Liver (tissue), 9 donors: ENCODE results near the gene CSPG4. TPM values are rescaled to one million over a fixed set of nuclear protein-coding genes. Genes with fewer than 3 reads are reported as not detected.
A peak's percentile ranks its signal among the peaks of the same experiment; 100 is the strongest.

Source experiments
- DNase-seq: peaks from one replicate; pipeline ENCODE4 v3.0.0-alpha.2; 2017; ENCODE audit warnings: low spot score
- H3K27ac ChIP-seq, 2 donors: one replicate each; pipeline ENCODE4 v1.7.0; 2013; ENCODE audit warnings: inconsistent platforms in 2 of 2, low read length in 2 of 2, control low read depth in 1 of 2, low read depth in 1 of 2, mild to moderate bottlenecking in 1 of 2
- H3K27me3 ChIP-seq, 4 donors: one replicate each; pipeline versions ENCODE4 v1.6.1 to v1.7.0; 2013; ENCODE audit warnings: low read length in 3 of 4, inconsistent platforms in 1 of 4, mild to moderate bottlenecking in 1 of 4, moderate library complexity in 1 of 4; ENCODE audit not compliant: control insufficient read depth in 4 of 4, insufficient read depth in 4 of 4
- H3K36me3 ChIP-seq, 4 donors: one replicate each; pipeline versions ENCODE4 v1.6.1 to v1.7.0; 2013; ENCODE audit warnings: low read length in 3 of 4, mild to moderate bottlenecking in 3 of 4, low read depth in 1 of 4, moderate library complexity in 1 of 4; ENCODE audit not compliant: control insufficient read depth in 4 of 4, insufficient read depth in 3 of 4
- H3K4me1 ChIP-seq, 4 donors: one replicate each; pipeline versions ENCODE4 v1.6.1 to v1.7.0; 2013; ENCODE audit warnings: low read length in 3 of 4, mild to moderate bottlenecking in 3 of 4, moderate library complexity in 1 of 4; ENCODE audit not compliant: control insufficient read depth in 4 of 4, insufficient read depth in 4 of 4
- H3K4me3 ChIP-seq, 3 donors: one replicate each; pipeline versions ENCODE4 v1.6.1 to v1.7.0; 2013; ENCODE audit warnings: low read length in 3 of 3, control low read depth in 1 of 3, low read depth in 1 of 3, mild to moderate bottlenecking in 1 of 3
- H3K9ac ChIP-seq, 2 donors: one replicate each; pipeline ENCODE4 v1.7.0; 2013; ENCODE audit warnings: low read length in 2 of 2, mild to moderate bottlenecking in 2 of 2, moderate library complexity in 2 of 2, control low read depth in 1 of 2, low read depth in 1 of 2
- H3K9me3 ChIP-seq, 4 donors: one replicate each; pipeline versions ENCODE4 v1.6.1 to v1.7.0; 2013; ENCODE audit warnings: low read length in 3 of 4; ENCODE audit not compliant: control insufficient read depth in 4 of 4
- EGR1 ChIP-seq, 2 donors: IDR thresholded peaks; 2 replicates each; pipeline ENCODE4 v1.6.1; 2016 to 2018; ENCODE audit warnings: antibody characterized with exemption in 2 of 2, low read depth in 2 of 2
- FOXA1 ChIP-seq: IDR thresholded peaks from 2 replicates; pipeline ENCODE4 v1.6.1; 2016; ENCODE audit warnings: antibody characterized with exemption
- FOXA2 ChIP-seq: IDR thresholded peaks from 2 replicates; pipeline ENCODE4 v1.6.1; 2016; ENCODE audit warnings: antibody characterized with exemption
- GABPA ChIP-seq, 2 donors: IDR thresholded peaks in 1 of 2; conservative IDR thresholded peaks in 1 of 2; 2 replicates each; pipeline ENCODE4 v1.6.1; 2016; ENCODE audit warnings: antibody characterized with exemption in 2 of 2, mild to moderate bottlenecking in 1 of 2, moderate library complexity in 1 of 2
- HNF4A ChIP-seq, 2 donors: conservative IDR thresholded peaks; 2 replicates each; pipeline ENCODE4 v1.6.1; 2016; ENCODE audit warnings: antibody characterized with exemption in 2 of 2, mild to moderate bottlenecking in 2 of 2
- HNF4G ChIP-seq: IDR thresholded peaks from 2 replicates; pipeline ENCODE4 v1.6.1; 2016; ENCODE audit warnings: antibody characterized with exemption
- JUND ChIP-seq, 2 donors: IDR thresholded peaks; 2 replicates each; pipeline ENCODE4 v1.6.1; 2016; ENCODE audit warnings: antibody characterized with exemption in 2 of 2
- MAX ChIP-seq: IDR thresholded peaks from 2 replicates; pipeline ENCODE4 v1.6.1; 2016; ENCODE audit warnings: antibody characterized with exemption
- NR2F2 ChIP-seq: IDR thresholded peaks from 2 replicates; pipeline ENCODE4 v1.6.1; 2016; ENCODE audit warnings: antibody characterized with exemption
- RAD21 ChIP-seq, 2 donors: IDR thresholded peaks; 2 replicates each; pipeline ENCODE4 v1.6.1; 2016; ENCODE audit warnings: antibody characterized with exemption in 2 of 2, mild to moderate bottlenecking in 2 of 2
- REST ChIP-seq: IDR thresholded peaks from 2 replicates; pipeline ENCODE4 v1.6.1; 2016; ENCODE audit warnings: antibody characterized with exemption, mild to moderate bottlenecking
- RXRA ChIP-seq, 2 donors: IDR thresholded peaks; 2 replicates each; pipeline ENCODE4 v1.6.1; 2017 to 2018; ENCODE audit warnings: antibody characterized with exemption in 2 of 2, mild to moderate bottlenecking in 1 of 2
- SP1 ChIP-seq: IDR thresholded peaks from 2 replicates; pipeline ENCODE4 v1.6.1; 2018; ENCODE audit warnings: antibody characterized with exemption, mild to moderate bottlenecking
- TAF1 ChIP-seq: conservative IDR thresholded peaks from 2 replicates; pipeline ENCODE4 v1.6.1; 2016; ENCODE audit warnings: antibody characterized with exemption, mild to moderate bottlenecking
- YY1 ChIP-seq: IDR thresholded peaks from 2 replicates; pipeline ENCODE4 v1.6.1; 2016; ENCODE audit warnings: antibody characterized with exemption, mild to moderate bottlenecking
- ZBTB33 ChIP-seq: IDR thresholded peaks from 2 replicates; pipeline ENCODE4 v1.6.1; 2016; ENCODE audit warnings: antibody characterized with exemption
- WGBS: extraction: QIAGEN DNeasy Blood & Tissue Kit; methylation state at CpG from one replicate; pipeline ENCODE4 v1.1.7; 2013; 5-methylcytosine and 5-hydroxymethylcytosine counted together
- polyA plus RNA-seq, 2 donors: library from polyadenylated mRNA; stranded (reverse) in 1 of 2; unstranded in 1 of 2; fragments of 200-250 nt in 1 of 2; fragments of >200 nt in 1 of 2; fragmentation: Nextera tagmentation in 1 of 2; extraction: Ambion mirVana in 1 of 2; gene quantifications; one replicate each; pipeline versions ENCODE4 v1.2.1 to v1.2.3, GENCODE V29; 2013 to 2015
- total RNA-seq, 2 donors: library from RNA; depleted of rRNA; stranded (reverse); fragments of >200 nt; gene quantifications; one replicate each; pipeline ENCODE4 v1.2.3, GENCODE V29; 2014
- TF ChIP-seq, protein P1 (sequence below): IDR thresholded peaks from 2 replicates; pipeline ENCODE4 v1.6.1; 2016; ENCODE audit warnings: antibody characterized with exemption
- TF ChIP-seq, protein P2 (sequence below): fragments of 150-350 bp; IDR thresholded peaks from 2 replicates; pipeline ENCODE4 v1.5.1; 2017; ENCODE audit warnings: improper control_type of control experiment, low read depth, low read length; ENCODE audit not compliant: missing input control
- donor health status: healthy.
- donor health status: healthy.
- donor health status: healthy.
- donor health status: healthy.
- donor health status: healthy.

Gene CSPG4
- total and polyA plus RNA-seq, 4 donors: 0.07 to 1.5 (median 0.76) TPM

DNA sequence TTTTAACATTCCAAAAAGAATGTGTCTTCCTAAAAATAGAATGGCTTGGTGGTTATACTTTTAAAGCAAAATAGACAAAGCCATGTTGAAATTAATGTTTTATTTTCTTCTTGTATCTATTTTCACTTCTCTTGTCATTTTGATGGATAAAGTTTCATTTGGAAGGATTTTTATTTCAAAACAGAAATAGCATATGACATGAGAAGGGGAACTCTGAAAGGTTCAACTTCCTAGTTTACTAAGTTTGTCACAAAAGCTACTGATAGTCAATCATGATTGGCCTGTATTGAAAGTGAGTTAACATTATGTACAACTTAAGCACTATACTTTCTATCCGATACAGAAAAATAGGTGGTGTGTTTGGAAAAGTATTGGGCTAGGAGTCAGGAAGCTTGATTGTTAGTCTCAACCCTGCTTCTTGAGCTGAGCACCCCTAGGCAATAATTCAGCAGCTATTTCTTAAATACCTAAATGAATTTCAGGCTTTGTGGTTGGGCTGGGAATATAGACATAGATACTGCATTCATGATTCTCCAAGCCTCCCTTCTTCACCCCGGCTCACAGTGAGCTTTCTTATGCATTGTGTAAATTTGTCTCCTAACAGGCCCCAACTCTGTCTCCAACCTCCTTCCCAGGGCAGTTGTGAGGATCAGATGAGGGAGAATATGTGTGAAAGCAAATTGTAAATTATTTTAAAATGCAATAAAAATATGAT, 46.9 kb upstream of the CSPG4 start:
- 93% methylated on average over 2 of the region's 2 CpGs for WGBS
- TF ChIP-seq NR2F2 (no peak), SP1 (no peak), GABPA (IDR thresholded peaks at IDR 0.05 in 1 of 2, conservative IDR thresholded peaks at IDR 0.05 in 1 of 2) (no peak), RXRA (IDR thresholded peaks at IDR 0.05) (no peak), FOXA1 (no peak), JUND (IDR thresholded peaks at IDR 0.05) (no peak), RAD21 (IDR thresholded peaks at IDR 0.05) (no peak), TAF1 (no peak)
- TF ChIP-seq, protein P1, sequence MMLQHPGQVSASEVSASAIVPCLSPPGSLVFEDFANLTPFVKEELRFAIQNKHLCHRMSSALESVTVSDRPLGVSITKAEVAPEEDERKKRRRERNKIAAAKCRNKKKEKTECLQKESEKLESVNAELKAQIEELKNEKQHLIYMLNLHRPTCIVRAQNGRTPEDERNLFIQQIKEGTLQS: no peak
- TF ChIP-seq, protein P2, sequence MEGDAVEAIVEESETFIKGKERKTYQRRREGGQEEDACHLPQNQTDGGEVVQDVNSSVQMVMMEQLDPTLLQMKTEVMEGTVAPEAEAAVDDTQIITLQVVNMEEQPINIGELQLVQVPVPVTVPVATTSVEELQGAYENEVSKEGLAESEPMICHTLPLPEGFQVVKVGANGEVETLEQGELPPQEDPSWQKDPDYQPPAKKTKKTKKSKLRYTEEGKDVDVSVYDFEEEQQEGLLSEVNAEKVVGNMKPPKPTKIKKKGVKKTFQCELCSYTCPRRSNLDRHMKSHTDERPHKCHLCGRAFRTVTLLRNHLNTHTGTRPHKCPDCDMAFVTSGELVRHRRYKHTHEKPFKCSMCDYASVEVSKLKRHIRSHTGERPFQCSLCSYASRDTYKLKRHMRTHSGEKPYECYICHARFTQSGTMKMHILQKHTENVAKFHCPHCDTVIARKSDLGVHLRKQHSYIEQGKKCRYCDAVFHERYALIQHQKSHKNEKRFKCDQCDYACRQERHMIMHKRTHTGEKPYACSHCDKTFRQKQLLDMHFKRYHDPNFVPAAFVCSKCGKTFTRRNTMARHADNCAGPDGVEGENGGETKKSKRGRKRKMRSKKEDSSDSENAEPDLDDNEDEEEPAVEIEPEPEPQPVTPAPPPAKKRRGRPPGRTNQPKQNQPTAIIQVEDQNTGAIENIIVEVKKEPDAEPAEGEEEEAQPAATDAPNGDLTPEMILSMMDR: no peak
- H3K36me3 ChIP-seq: no peaks in the 10 kb centered on the region
- H3K9me3 ChIP-seq: no peaks in the 10 kb centered on the region
- H3K9ac ChIP-seq: no peak overlapping the region
- no peak for DNase-seq
- no peak overlapping the region for H3K4me3 ChIP-seq
- no peaks in the 10 kb centered on the region for H3K27me3 ChIP-seq
- H3K4me1 ChIP-seq: peaks cover 7 to 18% (median 9%) of the 10 kb centered on the region in 4 donors
- no peak overlapping the region for H3K27ac ChIP-seq

- peaks cover 3 to 12% (median 5%) of the 10 kb centered on the region in 4 donors for H3K4me1 ChIP-seq
- H3K4me3 ChIP-seq: peak overlapping the region; percentile 15 to 74 (median 65)
- H3K9ac ChIP-seq: peak overlapping the region; percentile 5 to 27
- no peaks in the 10 kb centered on the region for H3K36me3 ChIP-seq
- H3K27ac ChIP-seq: peak overlapping the region; percentile 59 to 63
- TF ChIP-seq YY1: peak; percentile 55
- TF ChIP-seq GABPA (IDR thresholded peaks at IDR 0.05 in 1 of 2, conservative IDR thresholded peaks at IDR 0.05 in 1 of 2): peak; percentile 47 to 82
- TF ChIP-seq TAF1: peak; percentile 49
- TF ChIP-seq, protein P2: no peak
- peak in 1 of 2 donors; percentile 32 for TF ChIP-seq HNF4A (conservative IDR thresholded peaks at IDR 0.05)
- peak; percentile 31 for TF ChIP-seq REST
- TF ChIP-seq RXRA (IDR thresholded peaks at IDR 0.05): peak; percentile 46 to 62
- TF ChIP-seq FOXA1: no peak
- TF ChIP-seq RAD21 (IDR thresholded peaks at IDR 0.05): peak in 1 of 2 donors; percentile 26
- no peak for TF ChIP-seq ZBTB33
- TF ChIP-seq JUND (IDR thresholded peaks at IDR 0.05): no peak
- TF ChIP-seq SP1: no peak
- TF ChIP-seq FOXA2: no peak
- TF ChIP-seq MAX: no peak
- TF ChIP-seq EGR1 (IDR thresholded peaks at IDR 0.05; ENCODE audit: low read depth in 2 of 2): no peak
- TF ChIP-seq HNF4G: no peak
- TF ChIP-seq, protein P1: no peak
- TF ChIP-seq NR2F2: no peak
- no peaks in the 10 kb centered on the region for H3K9me3 ChIP-seq
- WGBS: 3% methylated on average over 35 of the region's 35 CpGs
- peak; percentile 86 for DNase-seq
- H3K27me3 ChIP-seq: no peaks in the 10 kb centered on the region
Measured at GRCh38 chr15:75758071-75758872, 45.6 kb upstream of the CSPG4 start.
